Stomach (tissue), 9 donors: ENCODE measurements around the gene PKP4. TPM values are rescaled to one million over a fixed set of nuclear protein-coding genes. Genes with fewer than 3 reads are reported as not detected.

Experiments
- DNase-seq, 2 donors: peaks; one replicate each; pipeline versions ENCODE4 v3.0.0 to v3.0.0-alpha.2; 2013 to 2019
- H3K27ac ChIP-seq, 5 donors: fragments of 200-600 bp in 4 of 5; sonication (generic) in 4 of 5; one replicate each; pipeline ENCODE4 v1.5.1; 2013 to 2019; ENCODE audit warnings: mild to moderate bottlenecking in 1 of 5, moderate library complexity in 1 of 5
- H3K27me3 ChIP-seq, 3 donors: fragments of 200-600 bp; sonication (generic); one replicate each; pipeline ENCODE4 v1.5.1; 2017 to 2019; ENCODE audit warnings: mixed run types in 1 of 3
- H3K36me3 ChIP-seq, 4 donors: fragments of 200-600 bp; sonication (generic); 1 replicate in 3 of 4; 2 replicates in 1 of 4; pipeline ENCODE4 v1.5.1; 2016 to 2019
- H3K4me1 ChIP-seq, 4 donors: fragments of 200-600 bp; sonication (generic); one replicate each; pipeline ENCODE4 v1.5.1; 2016 to 2019
- H3K4me3 ChIP-seq, 4 donors: fragments of 200-600 bp; sonication (generic) in 3 of 4; one replicate each; pipeline ENCODE4 v1.5.1; 2016 to 2019; ENCODE audit warnings: mild to moderate bottlenecking in 1 of 4
- H3K9me3 ChIP-seq, 4 donors: fragments of 200-600 bp; sonication (generic); one replicate each; pipeline ENCODE4 v1.5.1; 2016 to 2019
- EP300 ChIP-seq: sonication (generic); formaldehyde crosslinking; IDR thresholded peaks from one replicate; pipeline ENCODE4 v1.6.1; 2017; ENCODE audit warnings: antibody characterized with exemption
- POLR2A ChIP-seq, 4 donors: fragments of 450-650 bp; IDR thresholded peaks; one replicate each; pipeline ENCODE4 v1.6.1; 2016; ENCODE audit warnings: antibody characterized with exemption in 4 of 4, control low read depth in 2 of 4, mild to moderate bottlenecking in 1 of 4, moderate library complexity in 1 of 4
- POLR2AphosphoS5 ChIP-seq, 3 donors: sonication (generic); formaldehyde crosslinking; IDR thresholded peaks; one replicate each; pipeline ENCODE4 v1.6.1; 2016; ENCODE audit warnings: antibody characterized with exemption in 3 of 3
- WGBS, 5 donors: extraction: QIAGEN DNeasy Blood & Tissue Kit in 3 of 5; methylation state at CpG; one replicate each; pipeline versions ENCODE4 v1.1.5 to v1.1.7; 2013 to 2018; 5-methylcytosine and 5-hydroxymethylcytosine counted together
- intact Hi-C: fragments of 100-400 bp; cut with DNase I; formaldehyde crosslinking; loops from one replicate; pipeline ENCODE4 v1.15.1; 2023; ENCODE audit warnings: low total_unique reads
- polyA plus RNA-seq, 3 donors: library from polyadenylated mRNA; stranded (reverse); fragments of 200-250 nt; gene quantifications; one replicate each; pipeline ENCODE4 v1.2.3, GENCODE V29; 2013
- total RNA-seq, 5 donors: library from RNA; depleted of rRNA; stranded (reverse); fragments of >200 nt; gene quantifications; one replicate each; pipeline versions ENCODE4 v1.1.0 to v1.2.3, GENCODE V29; 2014 to 2016
- TF ChIP-seq, protein P1 (sequence below), 7 experiments: fragments of 450-650 bp in 4 of 7; fragments of 200-600 bp in 3 of 7; sonication (generic) in 3 of 7; IDR thresholded peaks; one replicate each; pipeline ENCODE4 v1.5.1; 2016 to 2019; ENCODE audit warnings: antibody characterized with exemption in 7 of 7, control low read depth in 2 of 7, mild to moderate bottlenecking in 1 of 7
- donor health status: healthy with polysubstance abuse.
- donor health status: Bipolar disorder and iron deficiency.
- donor health status: healthy.

Gene PKP4
- total and polyA plus RNA-seq, 8 donors: 20.5 to 223 (median 75.8) TPM

GRCh38 chr2:158570869-158571268, 114.1 kb downstream of the PKP4 start:
- Histone ChIP-seq H3K27ac (no peak overlapping the region), H3K36me3 (no peaks in the 10 kb centered on the region), H3K9me3 (no peaks in the 10 kb centered on the region), H3K4me1 (no peaks in the 10 kb centered on the region), H3K4me3 (no peak overlapping the region), H3K27me3 (no peaks in the 10 kb centered on the region)
- DNase-seq: no peak
- intact Hi-C loops: no loop called here
- TF ChIP-seq, protein P1, sequence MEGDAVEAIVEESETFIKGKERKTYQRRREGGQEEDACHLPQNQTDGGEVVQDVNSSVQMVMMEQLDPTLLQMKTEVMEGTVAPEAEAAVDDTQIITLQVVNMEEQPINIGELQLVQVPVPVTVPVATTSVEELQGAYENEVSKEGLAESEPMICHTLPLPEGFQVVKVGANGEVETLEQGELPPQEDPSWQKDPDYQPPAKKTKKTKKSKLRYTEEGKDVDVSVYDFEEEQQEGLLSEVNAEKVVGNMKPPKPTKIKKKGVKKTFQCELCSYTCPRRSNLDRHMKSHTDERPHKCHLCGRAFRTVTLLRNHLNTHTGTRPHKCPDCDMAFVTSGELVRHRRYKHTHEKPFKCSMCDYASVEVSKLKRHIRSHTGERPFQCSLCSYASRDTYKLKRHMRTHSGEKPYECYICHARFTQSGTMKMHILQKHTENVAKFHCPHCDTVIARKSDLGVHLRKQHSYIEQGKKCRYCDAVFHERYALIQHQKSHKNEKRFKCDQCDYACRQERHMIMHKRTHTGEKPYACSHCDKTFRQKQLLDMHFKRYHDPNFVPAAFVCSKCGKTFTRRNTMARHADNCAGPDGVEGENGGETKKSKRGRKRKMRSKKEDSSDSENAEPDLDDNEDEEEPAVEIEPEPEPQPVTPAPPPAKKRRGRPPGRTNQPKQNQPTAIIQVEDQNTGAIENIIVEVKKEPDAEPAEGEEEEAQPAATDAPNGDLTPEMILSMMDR (IDR thresholded peaks at IDR 0.05): no peak
- no peak for TF ChIP-seq EP300
- no peak for TF ChIP-seq POLR2AphosphoS5 (IDR thresholded peaks at IDR 0.05)
- no peak for TF ChIP-seq POLR2A (IDR thresholded peaks at IDR 0.05)
- WGBS, 5 donors: 90 to 98% (median 95%) methylated on average over 3 of the region's 3 CpGs

DNA sequence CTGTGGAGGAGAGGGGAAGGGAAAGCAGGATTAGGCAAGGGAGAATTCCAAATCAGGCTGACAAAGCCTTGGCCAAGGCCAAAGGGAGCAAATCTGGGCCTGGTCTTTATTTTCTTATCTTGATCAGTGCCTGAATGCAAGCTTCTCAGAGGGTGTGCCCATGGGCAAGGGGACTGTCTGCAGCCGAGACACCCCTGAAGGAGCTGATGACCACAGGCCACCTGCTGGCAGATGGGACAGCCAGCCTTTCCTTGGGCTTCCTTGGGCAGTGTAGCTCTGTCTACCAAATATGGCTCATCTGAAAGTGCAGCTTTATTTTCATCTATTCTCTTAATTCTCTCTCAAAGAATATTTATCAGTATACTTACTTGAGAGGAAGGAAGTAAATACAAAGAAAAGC, 117.0 kb downstream of the PKP4 start:
- 56 to 81% (median 73%) methylated on average over 1 of the region's 1 CpG for WGBS, 5 donors
- Histone ChIP-seq H3K4me3 (no peak overlapping the region), H3K27me3 (no peaks in the 10 kb centered on the region), H3K27ac (no peak overlapping the region), H3K36me3 (peaks cover 0 to 5% (median 4%) of the 10 kb centered on the region in 4 donors), H3K9me3 (no peaks in the 10 kb centered on the region), H3K4me1 (no peaks in the 10 kb centered on the region)
- intact Hi-C loops: no loop called here
- no peak for DNase-seq
- no peak for TF ChIP-seq POLR2A (IDR thresholded peaks at IDR 0.05)
- TF ChIP-seq, protein P1 (IDR thresholded peaks at IDR 0.05): no peak
- no peak for TF ChIP-seq POLR2AphosphoS5 (IDR thresholded peaks at IDR 0.05)
- no peak for TF ChIP-seq EP300

GRCh38 chr2:158575051-158575635, 118.4 kb downstream of the PKP4 start:
- intact Hi-C loops: no loop called here
- no peaks in the 10 kb centered on the region for H3K4me1 ChIP-seq
- H3K27ac ChIP-seq: no peak overlapping the region
- H3K36me3 ChIP-seq: peaks cover 0 to 8% (median 5%) of the 10 kb centered on the region in 4 donors
- 43 to 55% (median 45%) methylated on average over 2 of the region's 2 CpGs for WGBS, 5 donors
- no peak for TF ChIP-seq POLR2A (IDR thresholded peaks at IDR 0.05)
- TF ChIP-seq, protein P1 (IDR thresholded peaks at IDR 0.05): no peak
- no peak for TF ChIP-seq EP300
- TF ChIP-seq POLR2AphosphoS5 (IDR thresholded peaks at IDR 0.05): no peak
- no peak for DNase-seq
- no peak overlapping the region for H3K4me3 ChIP-seq
- H3K9me3 ChIP-seq: no peaks in the 10 kb centered on the region
- no peaks in the 10 kb centered on the region for H3K27me3 ChIP-seq

DNA sequence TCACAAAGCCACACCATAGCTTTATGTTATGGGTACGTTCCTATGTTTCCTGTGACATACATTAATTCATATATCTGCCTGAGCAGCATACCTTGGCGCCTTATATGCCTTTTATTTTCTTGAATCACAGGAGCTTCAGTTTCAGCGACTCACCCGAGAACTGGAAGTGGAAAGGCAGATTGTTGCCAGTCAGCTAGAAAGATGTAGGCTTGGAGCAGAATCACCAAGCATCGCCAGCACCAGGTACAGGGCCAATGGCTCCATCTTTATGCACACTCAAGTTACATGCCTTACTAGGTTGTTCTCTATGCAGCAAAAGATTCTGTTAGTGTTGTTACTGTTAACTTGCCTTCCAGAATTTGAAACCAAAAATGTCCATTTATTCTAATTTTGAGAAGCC, 120.4 kb downstream of the PKP4 start:
- no peaks in the 10 kb centered on the region for H3K27me3 ChIP-seq
- no peak overlapping the region for H3K27ac ChIP-seq
- no peak overlapping the region for H3K4me3 ChIP-seq
- H3K36me3 ChIP-seq: peaks cover 0 to 8% (median 5%) of the 10 kb centered on the region in 4 donors
- WGBS, 5 donors: 93 to 97% (median 96%) methylated on average over 5 of the region's 5 CpGs
- DNase-seq: no peak
- TF ChIP-seq, protein P1 (IDR thresholded peaks at IDR 0.05): no peak
- no peak for TF ChIP-seq POLR2AphosphoS5 (IDR thresholded peaks at IDR 0.05)
- TF ChIP-seq POLR2A (IDR thresholded peaks at IDR 0.05): no peak
- TF ChIP-seq EP300: no peak
- no peaks in the 10 kb centered on the region for H3K4me1 ChIP-seq
- no peaks in the 10 kb centered on the region for H3K9me3 ChIP-seq
- intact Hi-C loops: no loop called here
